ENCODE data around the gene BLMH.

BLMH gene

DNA sequence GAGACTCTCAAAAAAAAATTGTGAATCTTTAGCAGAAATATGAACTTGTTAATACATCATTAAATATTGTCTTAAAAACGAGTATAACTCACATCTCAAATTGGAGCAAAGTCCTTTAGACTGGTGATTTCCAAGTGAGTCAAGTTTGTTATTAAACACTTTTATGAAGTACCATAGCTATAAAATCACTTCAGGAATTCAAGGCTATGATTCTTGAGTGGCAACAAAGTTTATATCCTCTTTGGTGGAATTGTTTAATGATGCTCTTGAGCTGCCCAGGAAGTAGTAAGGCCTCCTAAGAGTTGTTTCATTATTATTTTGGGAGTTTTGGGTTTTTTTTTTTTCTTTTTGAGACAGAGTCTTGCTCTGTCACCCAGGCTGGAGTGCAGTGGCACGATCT is 16.7 kb upstream of the BLMH start:
- no peak for DNase-seq

- DNase-seq: no peak
Observed at GRCh38 chr17:30304778-30305177, 13.0 kb upstream of the BLMH start.

DNA sequence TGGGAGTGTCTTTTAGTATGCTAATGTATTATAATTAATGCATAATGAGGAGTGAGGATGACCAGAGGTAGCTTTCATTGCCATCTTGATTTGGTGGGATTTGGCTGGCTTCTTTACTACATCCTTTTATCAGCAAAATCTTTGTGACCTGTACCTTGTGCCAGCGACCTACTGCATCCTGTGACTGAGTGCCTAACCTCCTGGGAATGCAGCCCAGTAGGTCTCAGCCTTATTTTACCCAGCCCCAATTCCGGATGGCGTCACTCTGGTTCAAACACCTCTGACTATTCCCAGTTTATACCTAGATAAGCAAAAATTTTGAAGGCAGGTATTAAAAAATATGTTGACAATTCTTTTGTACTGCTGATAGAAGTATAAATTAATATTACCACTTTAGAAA is 10.5 kb upstream of the BLMH start:
- DNase-seq: no peak

DNA sequence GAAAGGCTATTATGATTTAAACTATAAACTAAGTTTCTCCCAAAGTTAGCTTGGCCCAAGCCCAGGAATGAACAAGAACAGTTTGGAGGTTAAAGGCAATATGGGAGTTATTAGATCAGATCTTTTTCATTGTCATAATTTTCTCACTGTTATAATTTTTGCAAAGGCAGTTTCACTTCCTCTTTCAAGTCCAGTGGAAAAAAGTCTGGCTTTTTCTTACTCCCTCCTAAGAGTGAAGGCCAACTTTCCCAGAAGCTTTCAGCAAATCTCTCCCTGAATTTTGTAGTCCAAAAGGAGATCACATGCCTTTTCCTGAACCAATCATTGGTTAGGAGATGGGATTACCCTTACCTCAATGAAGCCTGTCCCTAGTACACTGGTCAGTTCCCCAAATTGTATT is 9.1 kb upstream of the BLMH start:
- no peak for DNase-seq

GRCh38 chr17:30299000-30299399 is 7.3 kb upstream of the BLMH start:
- DNase-seq: no peak

- DNase-seq: no peak
Observed at GRCh38 chr17:30297715-30298114, 6.0 kb upstream of the BLMH start.

DNA sequence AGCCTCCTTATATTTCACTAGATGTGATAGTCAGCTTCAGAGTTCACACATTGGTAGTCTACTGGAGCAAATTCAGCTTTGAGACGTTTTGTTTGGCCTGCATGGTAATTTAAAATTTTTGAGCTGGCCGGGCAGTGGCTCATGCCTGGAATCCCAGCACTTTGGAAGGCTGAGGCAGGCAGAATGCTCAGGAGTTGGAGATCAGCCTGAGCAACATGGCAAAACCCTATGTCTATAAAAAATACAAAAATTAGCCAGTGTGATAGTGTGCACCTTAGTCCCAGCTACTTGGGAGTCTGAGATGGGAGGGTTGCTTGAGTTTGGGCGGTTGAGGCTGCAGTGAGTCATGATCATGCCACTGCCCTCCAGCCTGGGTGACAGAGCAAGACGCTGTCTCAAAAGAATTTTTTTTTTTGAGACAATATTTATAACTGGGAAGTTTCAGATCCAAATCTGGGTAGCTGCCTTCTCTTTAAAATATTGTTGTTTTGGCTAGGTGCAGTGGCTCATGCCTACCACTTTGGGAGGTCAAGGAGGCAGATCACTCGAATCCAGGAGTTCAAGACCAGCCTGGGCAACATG is 4.8 kb upstream of the BLMH start:
- DNase-seq: no peak

GRCh38 chr17:30292286-30292858 is 628 bp upstream of the BLMH start:
- DNase-seq: peak in 8 of 56 donors; percentile 24 to 61 (median 49)

DNA sequence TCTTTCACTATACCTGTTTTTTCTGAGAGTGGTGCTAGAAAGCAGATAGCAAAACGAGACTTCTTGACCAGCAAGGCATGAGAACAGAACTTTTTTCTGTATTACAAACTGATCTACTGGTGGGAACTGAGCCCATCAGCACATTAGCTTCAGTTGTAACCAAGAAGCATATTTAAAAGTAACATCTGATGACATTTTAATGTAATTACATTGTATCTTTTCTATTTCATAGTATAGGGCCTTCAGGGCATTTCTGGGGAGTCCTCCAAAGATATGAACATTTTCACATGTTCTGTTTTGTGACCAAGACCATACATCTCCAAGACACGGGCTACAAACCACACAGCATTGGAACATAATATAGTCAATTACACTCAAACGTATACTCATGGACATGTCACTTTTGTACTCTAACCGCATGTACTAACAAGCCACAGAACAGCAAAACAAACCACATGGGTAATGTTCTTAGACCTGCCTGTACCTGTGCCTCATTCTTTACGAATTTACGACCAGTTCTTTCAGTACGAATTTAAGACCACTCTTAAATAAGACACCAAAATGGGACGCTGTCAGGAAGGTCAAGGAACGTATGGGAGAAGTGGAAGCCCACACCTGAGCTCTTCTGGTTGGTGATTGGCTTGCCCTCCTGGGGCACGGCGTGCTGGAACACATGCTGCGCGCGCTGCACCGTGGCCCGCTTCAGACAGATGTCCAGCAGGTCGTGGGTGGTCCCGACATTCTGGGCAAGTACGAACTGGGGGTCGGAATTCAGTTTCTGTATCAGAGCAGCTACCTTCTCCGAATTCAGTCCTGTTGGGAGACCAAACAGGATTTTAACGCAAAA is 825 bp downstream of the BLMH start:
- peak in 6 of 56 donors; percentile 9 to 27 (median 13) for DNase-seq

DNA sequence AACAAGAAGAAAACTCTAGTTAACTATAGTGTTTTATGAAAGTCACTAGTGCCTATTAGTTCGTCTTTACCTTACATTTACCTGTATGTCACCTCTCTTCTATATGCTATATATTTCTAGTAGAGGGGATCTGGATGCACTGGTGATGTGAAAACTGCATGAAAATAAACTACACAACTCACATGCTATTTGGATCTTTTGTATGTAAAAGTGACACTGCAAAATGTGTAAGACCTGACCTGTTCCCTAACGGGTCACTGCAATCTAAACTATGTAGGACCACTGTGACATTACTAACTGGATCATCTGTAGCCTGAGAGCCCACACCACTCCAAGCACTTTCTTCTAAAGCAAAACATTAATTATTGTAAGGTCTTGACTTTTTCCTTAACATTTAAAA is 1.7 kb downstream of the BLMH start:
- DNase-seq: no peak

- no peak for DNase-seq
Observed at GRCh38 chr17:30279156-30279555, 12.6 kb downstream of the BLMH start.

- peak in 3 of 56 donors; percentile 2 to 29 (median 9) for DNase-seq
Observed at GRCh38 chr17:30278032-30278431, 13.7 kb downstream of the BLMH start.

GRCh38 chr17:30275911-30276310 is 15.8 kb downstream of the BLMH start:
- DNase-seq: no peak

GRCh38 chr17:30274887-30275286 is 16.9 kb downstream of the BLMH start:
- no peak for DNase-seq

GRCh38 chr17:30273373-30273772 is 18.4 kb downstream of the BLMH start:
- no peak for DNase-seq

DNA sequence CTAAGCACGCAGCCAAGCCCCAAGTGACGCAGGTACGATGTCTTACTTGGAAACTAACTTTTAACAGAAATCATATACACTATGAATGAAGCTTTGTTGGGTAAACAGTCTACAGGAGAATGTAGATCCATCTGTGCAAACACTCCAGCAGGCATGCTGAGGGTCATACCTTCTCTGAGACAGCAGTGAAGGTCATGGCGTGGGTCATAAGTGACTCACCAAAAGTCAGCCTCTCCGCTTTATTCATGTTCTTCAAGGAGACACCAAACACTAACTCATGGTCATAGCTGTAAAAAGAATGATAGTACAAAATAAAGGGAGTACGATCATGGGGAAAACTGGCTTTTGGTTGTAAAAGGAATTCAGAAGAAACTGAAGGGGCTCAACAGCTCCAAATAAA is 20.6 kb downstream of the BLMH start:
- DNase-seq: no peak

- DNase-seq: no peak
Observed at GRCh38 chr17:30267625-30268024, 24.1 kb downstream of the BLMH start.

DNA sequence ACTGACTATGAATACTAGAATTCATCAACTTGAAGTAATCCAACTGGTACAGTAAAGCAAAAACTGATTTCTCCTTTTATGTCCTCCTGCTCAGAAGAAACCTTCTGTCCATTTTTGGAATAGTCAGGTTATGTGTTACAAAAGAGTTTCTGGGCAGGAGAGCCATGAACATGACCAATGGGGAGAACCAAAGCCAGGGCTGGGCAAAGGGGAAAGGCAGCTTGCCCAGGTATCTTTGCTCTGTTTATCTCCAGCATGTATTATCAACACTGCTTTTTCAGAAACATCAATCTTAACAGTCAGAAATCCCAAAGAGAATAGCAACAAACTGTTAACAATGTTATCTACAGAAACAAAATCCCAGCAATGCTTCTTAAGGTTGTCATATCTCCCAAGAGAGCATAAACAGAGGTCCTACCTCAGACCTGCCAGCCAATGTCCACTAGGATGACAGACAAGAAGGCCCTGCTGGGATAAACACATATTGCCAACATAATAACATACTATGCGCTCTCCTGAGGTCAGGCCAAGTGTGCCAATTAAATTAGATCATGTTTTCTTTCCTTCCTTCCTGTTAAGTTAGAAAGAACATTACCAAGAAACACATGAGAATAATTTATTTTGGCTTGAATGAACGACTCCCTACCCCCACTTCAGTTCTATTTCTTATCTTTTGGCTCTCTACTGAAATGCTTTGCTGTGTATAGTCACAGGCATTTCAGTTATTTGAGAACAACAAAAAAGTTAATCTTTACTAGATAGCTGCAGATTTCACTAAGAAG is 28.0 kb downstream of the BLMH start:
- no peak for DNase-seq

GRCh38 chr17:30256756-30257506 is 34.8 kb downstream of the BLMH start:
- no peak for DNase-seq

DNA sequence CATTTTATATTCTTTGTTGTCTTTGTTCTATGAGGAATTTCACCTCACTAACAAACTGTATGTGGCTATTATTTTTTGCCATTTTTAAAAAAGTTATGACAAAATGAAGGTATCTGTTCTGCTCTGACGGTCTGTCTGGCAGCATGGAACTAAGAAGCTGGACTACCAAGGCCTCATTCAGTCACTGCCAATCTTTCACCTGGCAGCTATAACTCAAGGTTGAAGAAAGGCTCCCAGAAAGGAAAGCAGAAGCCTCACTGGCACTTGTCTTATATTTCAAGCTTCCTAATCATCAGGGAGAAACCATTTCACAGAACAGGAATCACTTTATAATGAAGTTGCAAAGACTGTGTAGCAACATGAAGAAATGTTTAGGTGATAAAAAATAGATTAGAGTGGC is 37.6 kb downstream of the BLMH start:
- DNase-seq: no peak

DNA sequence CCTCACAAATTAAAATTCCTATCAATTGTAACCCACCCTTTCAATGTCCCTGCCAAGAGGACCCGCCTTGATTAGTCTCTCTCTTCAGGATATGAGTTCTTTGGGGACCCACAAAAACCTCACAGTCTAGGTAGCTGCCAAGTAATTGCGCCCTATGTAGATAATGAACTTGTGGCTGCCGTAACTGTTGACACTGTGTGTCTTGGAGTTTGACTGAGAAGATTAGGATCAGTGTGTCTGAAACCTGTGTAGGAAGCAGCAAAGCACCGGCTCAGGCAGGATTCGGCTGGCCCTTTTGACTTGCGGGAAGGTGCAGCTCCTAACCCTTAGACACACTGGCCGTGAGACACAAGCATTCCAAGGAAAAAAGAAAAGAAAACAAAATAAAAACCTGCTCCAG is 38.4 kb downstream of the BLMH start:
- DNase-seq: no peak

Measured in amygdala (tissue), 56 donors.